Fibroblast of peridontal ligament (primary cell): Measurements from ENCODE around the gene SPOP.
A peak's percentile ranks its signal among the peaks of the same experiment; 100 is the strongest.
"Not testable (repeated sequence)": the region's sequence is repeated elsewhere in the genome, so short reads cannot be mapped to it uniquely, and the experiment has no call there.

Experiments
- DNase-seq: peaks from one replicate; pipeline ENCODE4 v3.0.0-alpha.2; 2010; ENCODE audit errors: extremely low read depth

SPOP gene

DNA sequence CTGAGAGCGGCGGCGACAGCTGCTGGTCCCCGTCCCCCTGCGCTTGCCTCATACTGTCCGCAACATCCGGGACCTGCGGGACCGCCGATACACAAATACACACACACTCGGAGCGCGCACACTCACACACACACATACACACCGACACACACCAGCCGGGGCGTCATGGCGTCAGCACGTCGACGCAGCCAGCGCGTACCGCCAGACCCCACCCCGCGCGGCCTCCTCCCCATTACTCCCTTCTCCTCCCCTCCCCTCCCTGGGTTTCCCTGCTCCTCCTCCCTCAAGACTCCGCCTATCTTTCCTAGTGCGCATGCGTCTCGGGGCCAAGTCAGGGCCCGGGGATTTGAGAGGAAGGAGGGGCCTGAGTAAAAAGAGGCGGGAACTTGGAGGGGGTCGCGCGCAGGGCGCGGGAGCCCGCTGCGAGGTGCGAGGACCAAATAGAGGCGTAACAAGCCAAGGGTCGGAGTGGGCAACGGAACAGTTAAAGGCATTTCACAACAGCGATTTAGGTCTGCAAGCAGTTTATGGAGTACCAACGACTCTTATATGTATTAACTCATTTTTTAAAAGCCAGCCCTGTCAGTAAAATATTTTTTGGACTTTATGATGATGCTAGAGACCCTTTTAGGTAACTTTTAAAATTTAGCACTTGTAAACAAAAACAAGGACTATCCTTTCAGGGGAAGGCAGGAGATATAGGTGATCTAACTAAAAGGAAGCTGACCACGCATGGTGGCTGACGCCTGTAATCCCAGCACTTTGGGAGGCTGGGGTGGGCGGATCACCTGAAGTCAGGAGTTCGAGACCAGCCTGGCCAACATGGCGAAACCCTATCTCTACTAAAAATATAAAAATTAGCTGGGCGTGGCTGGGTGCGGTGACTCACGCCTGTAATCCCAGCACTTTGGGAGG lies at the start of gene SPOP:
SPOP (minus strand) TSS at position 165 of the 915 bp plus-strand sequence. CDS start 55,287 bp downstream, outside the sequence.
- DNase-seq = peak; percentile 99

DNA sequence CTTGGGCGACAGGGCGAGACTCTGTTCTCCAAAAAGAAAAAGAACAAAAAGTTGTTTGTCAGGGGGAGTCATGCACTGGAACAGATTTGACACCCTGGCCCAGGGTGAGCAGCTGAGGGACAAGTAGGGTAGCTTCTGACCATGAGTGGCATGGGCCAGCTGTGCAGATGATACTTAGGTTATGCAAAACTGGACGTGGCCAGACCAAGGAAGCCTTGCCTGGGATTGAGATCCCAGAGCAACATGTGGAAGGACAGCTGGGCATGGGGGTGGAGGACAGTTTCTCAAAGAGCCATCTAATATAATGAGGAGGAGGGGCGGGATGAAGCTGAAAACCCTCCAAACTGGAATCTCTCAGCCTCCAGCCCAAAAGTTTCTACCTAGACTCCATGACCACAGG lies 49.5 kb upstream of the SPOP start:
- DNase-seq = no peak

DNA sequence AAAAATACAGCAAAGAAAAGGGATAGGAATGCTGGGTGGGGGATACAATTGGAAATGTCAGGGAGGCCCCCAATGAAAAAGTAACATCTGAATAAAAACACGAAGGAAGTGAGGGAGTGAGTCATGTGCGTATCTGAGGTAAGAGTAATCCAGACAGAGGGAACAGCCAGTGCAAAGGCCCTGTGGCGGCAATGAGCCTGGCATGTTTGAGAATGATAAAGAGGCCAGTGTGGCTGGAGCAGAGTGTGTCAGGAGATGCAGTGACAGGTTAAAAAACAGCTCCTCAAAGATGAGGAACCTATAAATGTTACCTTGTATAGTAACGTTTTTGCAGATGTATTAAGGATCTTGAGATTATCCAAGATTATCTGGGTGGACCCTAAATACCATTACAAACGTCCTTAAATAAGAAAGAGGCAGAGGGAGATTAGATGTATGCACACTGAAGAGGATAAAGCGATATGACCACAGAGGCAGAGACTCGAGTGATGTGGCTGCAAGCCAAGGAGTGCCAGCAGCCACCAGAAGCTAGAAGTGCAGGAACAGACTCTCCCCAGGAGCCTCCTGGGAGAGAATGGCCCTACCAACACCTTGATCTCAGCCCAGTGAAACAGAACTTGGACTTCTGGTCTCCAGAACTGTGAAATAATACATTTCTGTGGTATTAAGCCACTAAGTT lies 47.7 kb upstream of the SPOP start:
- no peak for DNase-seq

DNA sequence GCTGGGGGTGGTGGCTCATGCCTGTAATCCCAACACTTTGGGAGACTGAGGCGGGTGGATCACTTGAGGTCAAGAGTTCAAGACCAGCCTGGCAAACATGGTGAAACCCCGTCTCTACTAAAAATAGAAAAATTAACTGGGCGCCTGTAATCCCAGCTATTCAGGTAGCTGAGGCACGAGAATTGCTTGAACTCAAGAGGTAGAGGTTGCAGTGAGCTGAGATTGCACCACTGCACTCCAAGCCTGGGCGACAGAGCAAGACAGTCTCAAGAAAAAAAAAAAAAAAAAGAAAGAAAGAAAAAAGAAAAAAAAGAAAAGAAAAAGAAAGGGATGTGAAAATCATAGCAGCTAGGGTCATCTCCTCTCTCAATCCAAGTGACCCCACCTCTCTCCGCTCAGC lies 46.7 kb upstream of the SPOP start:
- not testable (repeated sequence) for DNase-seq

DNA sequence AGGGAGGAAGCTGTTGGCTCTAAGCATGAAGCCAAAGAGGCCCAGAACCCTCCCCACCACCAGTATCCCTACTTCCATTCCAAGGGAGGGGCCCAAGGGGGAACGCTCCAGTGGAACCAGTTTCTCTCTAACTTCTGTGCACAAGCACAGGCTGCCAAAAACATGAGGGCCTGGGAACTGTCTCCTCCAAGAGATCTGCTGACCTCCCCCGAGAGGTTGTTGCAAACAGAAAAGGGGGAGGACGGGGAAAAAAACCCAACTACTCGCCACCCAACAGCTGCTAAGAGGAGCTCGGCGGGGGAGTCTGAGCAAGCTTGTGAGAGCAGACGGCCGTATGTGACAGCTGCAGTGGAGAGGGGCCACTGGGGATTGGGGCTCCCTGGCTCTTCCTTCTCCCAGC lies 45.5 kb upstream of the SPOP start:
- DNase-seq = peak; percentile 17

DNA sequence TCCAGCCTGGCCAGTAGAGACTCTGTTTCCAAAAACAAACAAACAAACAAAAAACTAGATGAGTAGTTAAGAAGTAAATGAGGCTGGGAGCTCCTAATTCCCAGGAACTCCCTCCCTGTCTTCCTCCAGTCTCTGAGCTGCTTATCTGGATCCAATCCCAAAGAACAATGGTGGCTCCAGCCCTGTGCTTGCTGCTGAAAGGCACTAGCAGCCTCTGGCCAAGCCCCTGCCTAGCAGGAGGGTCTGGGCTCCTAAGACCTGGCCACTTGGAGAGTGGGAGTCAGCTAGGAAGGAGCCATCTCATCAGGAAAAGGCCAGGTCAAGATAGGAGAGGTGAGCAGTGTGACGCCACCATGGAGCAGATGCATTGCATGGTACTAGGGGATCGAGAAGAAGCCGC lies 44.2 kb upstream of the SPOP start:
- DNase-seq = no peak

DNA sequence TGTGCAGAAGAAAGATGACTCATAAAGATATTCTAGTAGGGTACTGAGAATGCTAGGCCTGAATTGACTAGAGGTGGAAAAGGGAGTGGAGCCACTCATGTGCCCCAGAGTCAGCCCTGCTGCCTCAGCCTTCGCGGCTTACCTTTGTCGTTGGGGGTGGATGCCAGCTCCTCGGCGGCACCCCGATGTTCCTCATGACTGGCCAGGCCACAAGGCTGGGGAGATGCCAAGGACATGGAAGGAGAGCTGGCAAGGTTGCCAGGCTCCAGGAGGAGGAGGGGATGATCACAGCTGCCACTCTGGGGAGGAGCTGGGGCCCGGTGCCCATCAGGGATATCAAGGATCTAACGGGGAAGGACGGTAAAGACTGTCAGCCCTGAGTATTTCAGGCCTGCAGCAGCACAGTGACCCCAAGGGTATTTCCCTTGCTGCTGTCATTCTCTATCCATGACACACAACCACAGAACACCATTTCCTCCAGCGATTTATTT lies 39.5 kb upstream of the SPOP start:
- DNase-seq = no peak

DNA sequence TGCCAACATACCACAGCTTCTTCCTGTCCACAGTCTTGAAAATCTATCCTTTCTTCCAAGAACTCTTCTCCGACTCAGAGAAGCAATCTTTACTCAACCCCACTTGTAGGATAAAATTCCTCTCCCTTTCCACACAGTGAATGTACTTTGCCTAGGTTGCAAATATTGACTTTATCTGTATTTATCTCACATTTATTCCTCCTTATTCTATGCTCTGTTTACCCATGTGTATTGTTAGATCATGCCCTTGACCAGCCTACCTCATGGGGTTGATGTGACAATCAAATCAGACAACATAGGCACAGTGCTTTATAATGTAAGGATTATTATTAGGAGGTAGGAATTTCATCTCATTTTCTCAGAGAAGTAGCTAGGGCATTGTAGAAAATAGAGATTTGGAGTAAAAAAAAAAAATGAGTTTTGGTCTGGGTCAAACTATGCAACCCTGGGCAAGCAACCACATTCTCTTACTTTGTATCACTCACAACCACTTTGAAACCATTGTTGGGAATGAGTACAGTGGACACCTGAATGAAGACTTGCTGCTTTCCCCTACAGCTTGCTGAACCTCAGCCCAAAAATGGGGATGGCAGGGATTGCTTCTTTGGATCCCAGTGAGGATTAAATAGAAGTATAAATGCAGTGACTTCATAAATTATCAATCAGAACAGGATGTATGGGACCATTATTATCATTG lies 38.9 kb upstream of the SPOP start:
- no peak for DNase-seq

DNA sequence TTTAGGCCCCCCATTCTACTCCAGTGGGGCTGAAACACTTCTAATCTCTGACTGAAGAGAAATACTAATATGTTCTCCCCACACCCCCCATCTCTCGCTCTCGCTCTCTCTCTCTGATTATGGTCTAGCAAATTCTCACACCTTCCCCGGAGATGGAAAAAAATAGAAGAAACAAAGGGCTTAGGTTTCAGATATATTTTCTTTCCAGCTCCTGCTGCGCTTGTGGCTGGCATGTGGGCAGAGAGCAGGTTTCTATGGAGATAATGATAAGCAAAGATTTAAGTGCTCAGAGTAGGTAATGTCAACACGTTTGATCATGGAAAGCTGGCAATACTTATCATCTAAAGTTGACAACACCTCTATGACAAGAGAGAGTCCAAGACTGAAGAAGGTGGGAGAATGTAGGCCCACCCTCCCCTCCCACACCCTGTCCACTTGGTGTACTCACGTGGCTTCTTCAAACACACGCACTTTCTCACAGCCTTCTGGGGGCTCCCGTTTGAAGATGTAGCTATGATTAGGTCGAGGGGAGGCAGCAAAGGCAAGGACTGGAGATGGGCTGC lies 37.9 kb upstream of the SPOP start:
- no peak for DNase-seq

DNA sequence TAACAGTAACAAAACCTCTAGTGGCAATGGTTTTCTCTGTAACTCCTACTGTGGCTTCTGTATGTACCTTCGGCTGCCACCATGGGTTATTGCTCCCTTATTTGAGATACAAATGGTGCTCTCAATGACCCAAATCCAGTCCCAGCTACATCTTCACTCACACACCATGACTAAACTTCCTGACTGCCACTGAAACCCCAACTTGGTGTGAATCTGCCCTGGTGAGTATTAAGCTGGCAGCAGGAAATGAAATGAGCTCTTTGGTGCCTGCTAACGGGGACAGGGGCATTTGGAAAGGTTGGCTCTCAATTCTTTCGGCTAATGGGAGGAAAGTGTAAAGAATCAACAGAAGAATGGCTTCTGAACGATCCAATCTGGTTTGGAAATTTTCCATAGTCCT lies 37.3 kb upstream of the SPOP start:
- DNase-seq = no peak

DNA sequence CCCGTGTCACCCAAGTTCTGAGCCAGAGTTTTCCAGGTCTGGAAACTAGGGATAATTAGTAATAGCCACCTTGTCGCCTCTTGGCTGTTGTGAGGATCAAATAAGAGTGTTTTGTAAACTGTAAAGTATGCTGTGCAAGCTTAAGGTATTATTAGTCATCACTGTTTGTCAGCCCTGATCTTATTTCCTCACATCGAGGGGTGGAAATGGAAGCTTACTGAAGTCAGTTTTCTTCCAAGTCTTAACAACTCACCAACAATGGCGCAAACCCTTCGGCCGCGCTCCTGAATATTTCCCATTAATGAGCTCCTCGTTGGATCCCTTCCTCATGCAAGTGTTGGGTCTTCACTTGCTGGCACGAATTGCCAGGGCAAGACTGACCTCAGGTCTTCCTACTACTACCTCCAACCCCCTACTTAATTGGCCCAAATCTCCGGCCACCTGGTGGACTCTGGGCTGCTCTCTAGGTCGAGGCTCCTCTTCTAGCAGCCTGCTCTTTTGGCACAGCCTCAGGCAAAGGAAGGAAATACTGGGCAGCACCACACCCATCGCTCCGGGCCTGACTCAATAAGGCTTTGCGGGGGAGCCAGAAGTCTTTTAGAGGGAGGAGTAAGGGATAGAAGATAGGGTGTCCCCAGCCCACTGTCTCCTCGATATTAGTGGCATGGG lies 30.8 kb upstream of the SPOP start:
- no peak for DNase-seq

DNA sequence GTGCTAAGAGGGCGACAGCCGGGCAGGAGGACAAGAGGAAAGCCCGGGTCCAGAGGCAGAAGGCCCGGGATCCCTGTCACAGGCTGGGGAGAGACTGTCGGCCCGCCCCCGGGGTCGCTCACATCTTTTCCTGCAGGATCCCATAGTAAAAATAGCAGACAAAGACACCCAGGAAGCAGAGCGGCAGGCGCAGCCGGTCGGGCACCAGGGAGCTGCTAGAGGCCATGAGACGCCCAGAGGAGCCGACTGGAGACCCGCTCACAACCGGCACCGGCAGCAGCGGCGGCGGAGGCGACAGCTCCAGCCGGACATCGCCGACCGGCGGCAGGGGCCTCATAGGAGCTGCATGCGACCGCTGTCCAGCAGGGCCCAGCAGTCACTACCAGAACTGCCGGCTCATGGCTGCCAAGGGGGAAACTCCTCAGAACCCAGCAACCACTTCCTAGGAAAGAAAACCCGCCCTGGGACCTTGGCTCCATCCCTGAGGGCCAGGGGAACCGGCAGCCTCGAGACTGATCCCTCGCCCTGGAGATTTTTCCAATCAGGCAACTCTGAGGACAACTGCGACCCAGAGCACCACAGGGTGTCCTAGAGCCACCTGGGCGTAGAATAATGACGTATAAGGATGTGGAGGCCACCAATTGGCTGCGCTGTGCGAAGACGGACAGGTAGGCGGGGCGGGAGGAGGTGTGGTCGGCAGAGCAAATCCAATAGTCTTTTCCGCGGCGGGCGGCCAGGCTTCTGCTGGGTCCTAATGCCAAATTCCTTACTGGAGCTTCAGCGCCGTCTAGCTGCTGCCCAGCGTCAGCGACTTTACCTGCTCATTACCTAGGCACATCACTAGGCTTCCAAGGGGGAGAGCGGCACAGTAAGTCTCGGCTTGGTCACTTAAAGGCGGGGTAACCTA lies 30.0 kb upstream of the SPOP start, which contains the start of gene SLC35B1:
SLC35B1 (minus strand) TSS at position 357 of the 907 bp plus-strand sequence; CDS start at position 226, 131 bp downstream.
- DNase-seq = peak; percentile 99

DNA sequence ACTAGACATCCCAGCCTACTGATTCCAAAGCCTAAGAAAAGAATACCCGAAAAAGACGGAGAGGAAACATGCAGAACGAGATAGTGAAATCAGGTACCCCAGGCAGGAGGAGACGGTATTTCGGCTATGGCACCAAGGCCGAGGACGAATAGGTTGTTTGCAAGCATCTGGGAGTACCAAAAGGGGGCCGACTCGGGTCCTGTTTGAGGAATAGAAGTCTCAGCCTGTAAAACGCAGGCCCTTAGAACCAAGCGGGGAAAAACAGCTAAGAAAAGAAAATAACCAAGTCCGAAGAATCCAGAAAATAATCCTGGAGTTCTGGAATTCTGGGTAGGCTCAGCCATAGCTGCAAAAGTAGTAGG lies 29.3 kb upstream of the SPOP start:
- no peak for DNase-seq

DNA sequence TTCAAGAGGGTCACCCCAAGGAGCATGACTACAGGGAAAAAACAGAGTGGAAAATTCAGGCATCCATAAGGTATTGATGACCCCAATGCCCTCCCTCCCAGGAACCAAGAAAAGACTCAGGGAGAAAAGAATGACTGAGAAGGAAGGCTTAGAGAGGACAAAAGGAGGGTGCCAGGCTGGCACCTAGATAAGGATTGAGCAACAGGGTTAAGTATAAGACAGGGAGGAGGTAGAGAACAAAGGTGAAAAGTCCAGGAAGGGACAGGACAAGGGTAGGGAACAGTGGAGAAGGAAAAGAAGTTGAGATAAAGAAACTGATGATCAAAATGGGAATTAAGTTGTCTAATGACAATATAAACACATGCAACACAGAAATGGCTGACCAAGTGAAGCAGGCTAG lies 27.4 kb upstream of the SPOP start:
- no peak for DNase-seq

DNA sequence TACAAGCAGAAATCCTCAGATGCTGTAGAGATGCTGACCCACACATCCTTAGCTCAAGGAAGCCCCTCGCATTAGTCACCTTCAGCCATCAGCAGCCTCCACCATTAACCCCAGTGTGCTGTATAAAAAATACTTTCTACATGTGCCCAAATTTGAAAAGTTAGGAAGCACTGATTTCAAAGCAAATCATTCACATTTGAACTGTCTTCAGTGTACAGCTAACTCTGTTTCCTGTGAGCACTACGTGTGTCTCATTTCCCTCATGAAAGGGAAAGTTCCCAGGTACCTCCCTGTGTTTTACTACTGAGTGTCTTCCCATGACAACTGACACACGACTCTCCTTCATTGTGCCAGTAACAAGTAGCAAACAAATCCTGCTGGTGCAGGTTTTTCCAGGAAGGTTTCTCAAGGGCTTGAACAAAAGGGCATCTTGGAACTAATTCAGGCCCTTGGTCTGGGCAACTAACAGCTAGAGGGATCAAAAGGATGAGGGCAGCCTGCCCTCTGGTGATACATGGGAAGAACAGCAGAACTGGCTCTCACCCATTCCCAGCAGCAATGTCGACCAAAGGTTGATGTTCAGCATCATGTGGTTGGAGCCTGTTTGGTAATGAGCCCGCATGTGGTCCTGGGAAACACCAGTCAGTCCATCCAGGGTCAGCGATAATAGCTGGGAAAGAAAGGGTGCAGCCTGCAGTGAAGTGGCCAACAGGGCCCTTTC lies 25.8 kb upstream of the SPOP start:
- DNase-seq = peak; percentile 56

DNA sequence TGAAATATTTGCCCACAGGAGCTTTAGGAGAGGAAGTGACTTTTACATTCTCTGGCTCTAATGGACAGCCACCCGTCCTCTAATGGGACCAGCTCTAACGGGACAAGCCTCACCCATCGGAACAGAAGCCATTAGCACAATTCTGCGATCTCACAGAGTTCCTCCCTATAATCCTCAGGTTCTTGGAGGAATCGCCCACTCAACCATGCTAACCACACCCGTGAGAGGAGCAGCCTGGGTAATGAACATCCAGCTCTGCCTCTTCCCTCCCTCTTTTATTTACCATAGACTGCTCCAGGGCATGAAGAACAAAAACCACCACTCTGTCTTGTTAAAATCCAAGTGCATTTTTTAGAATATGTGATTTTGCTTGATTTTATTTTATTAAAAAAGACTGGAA lies 23.1 kb upstream of the SPOP start:
- DNase-seq = no peak

DNA sequence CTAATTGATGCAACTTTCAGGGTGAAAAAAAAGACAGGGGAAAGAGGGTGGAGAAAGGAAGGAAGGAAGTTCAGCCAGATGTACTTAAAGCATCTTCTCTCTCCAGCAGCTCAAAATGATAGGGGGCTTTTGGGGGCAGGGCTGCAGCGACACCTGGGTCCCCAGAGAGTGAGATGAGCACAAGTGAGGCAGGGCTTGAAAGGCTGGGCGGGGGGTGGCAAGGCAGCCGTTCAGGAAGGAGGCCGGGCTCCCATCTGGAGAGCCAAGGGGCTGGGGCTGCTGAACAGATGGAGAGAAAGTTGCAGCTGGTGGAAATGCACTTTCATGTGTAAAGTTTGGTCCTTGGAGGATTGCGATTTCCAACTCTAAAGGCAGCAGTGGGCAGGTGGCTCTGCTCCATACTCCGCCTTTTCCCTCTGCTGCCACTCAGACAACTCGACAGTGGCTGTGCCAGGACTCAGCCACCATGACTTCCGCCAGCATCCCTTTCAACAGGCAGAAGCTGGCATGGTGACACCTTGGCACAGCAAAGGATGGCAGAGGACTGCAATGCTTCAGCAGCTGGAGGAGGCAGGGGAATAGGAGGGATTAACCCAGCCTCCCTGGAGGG lies 22.2 kb upstream of the SPOP start:
- no peak for DNase-seq

DNA sequence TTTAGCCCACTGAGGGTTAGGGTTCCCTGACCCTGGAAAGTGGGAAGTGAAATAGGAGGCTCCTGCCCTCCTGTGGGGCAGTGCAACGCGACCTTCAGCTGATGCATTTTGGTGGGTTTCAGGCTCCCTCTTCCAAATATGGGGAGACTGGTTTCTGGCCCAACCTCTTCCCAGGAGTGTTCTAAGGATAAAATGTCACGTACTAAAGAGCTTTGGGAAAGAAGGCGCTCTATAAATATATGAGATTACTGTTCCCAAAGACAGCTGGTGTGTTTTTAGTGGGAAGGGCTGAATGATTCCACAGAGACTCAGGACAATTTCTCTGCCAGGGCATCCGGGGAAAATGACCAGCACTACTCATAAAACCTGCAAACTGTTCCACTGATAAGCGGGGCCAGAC lies 20.1 kb upstream of the SPOP start:
- DNase-seq = no peak

DNA sequence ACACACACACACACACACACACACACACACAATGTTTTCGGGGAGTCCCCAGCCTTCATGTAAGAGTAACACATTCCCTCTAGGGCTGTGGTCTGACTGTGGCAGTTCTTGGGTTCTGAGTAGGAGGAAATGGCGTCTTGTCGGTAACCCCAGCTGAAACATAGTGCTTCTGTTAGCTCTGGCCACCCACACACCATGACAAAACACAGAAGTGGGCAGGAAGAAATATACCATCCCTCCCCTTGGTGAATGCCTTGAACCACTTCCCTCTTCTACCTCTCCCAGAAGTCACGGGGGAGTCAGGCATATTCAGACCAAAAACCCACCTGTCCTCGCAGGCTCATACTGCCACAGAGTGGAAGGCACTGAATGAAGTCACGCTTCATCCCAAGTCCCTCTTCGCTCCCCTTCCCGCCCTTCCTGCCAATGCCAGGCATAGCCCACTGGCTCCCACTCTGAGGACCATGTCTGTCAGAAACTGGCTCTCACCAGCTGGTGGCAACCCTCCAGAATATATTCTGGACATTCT lies 18.4 kb upstream of the SPOP start:
- no peak for DNase-seq
